Left lung (tissue), 10 donors: ENCODE data around the gene TIMM13. TPM values are rescaled to one million over a fixed set of nuclear protein-coding genes. Genes with fewer than 3 reads are reported as not detected.

ENCODE experiments used
- ATAC-seq: fragments of 200-7000 bp; cut with Tn5 transposase; one replicate; pipeline ENCODE4 v1.9.1; 2020; ENCODE audit warnings: moderate library complexity
- DNase-seq, 4 donors: peaks; one replicate each; pipeline ENCODE4 v3.0.0-alpha.2; 2013 to 2020
- H3K27ac ChIP-seq, 2 donors: fragments of 200-600 bp; sonication (generic) in 1 of 2; one replicate each; pipeline versions ENCODE4 v1.5.0 to v1.8.0; 2020 to 2021
- H3K27me3 ChIP-seq, 2 donors: fragments of 200-600 bp; sonication (generic) in 1 of 2; one replicate each; pipeline versions ENCODE4 v1.5.0 to v1.8.0; 2020 to 2021
- H3K36me3 ChIP-seq, 2 donors: fragments of 200-600 bp; sonication (generic) in 1 of 2; one replicate each; pipeline versions ENCODE4 v1.5.0 to v1.8.0; 2020 to 2021
- H3K4me1 ChIP-seq, 2 donors: fragments of 200-600 bp; one replicate each; pipeline ENCODE4 v1.8.0; 2021
- H3K4me3 ChIP-seq, 2 donors: fragments of 200-600 bp; sonication (generic) in 1 of 2; one replicate each; pipeline versions ENCODE4 v1.5.0 to v1.8.0; 2020 to 2021; ENCODE audit warnings: mild to moderate bottlenecking in 1 of 2
- H3K9me3 ChIP-seq, 2 donors: fragments of 200-600 bp; sonication (generic) in 1 of 2; one replicate each; pipeline versions ENCODE4 v1.5.0 to v1.8.0; 2020 to 2021
- CTCF ChIP-seq, 2 donors: fragments of 200-600 bp; sonication (generic) in 1 of 2; IDR thresholded peaks; one replicate each; pipeline versions ENCODE4 v1.5.0 to v1.8.0; 2021; ENCODE audit warnings: antibody characterized with exemption in 2 of 2
- intact Hi-C, 2 donors: fragments of 100-400 bp; cut with DNase I; formaldehyde crosslinking; loops; one replicate each; pipeline versions ENCODE4 v1.11.2 to v1.14.2; 2022
- polyA plus RNA-seq, 6 donors: library from polyadenylated mRNA; unstranded; fragments of 120-200 nt; gene quantifications; one replicate each; pipeline ENCODE4 v1.2.1, GENCODE V29; 2013; ENCODE audit not compliant: insufficient read length in 6 of 6
- total RNA-seq, 2 donors: library from RNA; stranded (reverse); fragmentation: NEBNext Ultra II Directional; extraction: Animal tissue kit (Norgen Biotek cat#: 25700); gene quantifications; one replicate each; pipeline ENCODE4 v1.2.1, GENCODE V29; 2021
- donor health status: DM: no; HTN: yes; CAD: no.
- donor health status: DM: no; HTN: no; CAD: no.

TIMM13 gene
- total and polyA plus RNA-seq, 8 donors = 47.6 to 98.0 (median 70.8) TPM

GRCh38 chr19:2415973-2416319, 11.4 kb downstream of the TIMM13 start:
- no peak for TF ChIP-seq CTCF (IDR thresholded peaks at IDR 0.05)
- ATAC-seq (no peak), DNase-seq (no peak)
- no peak overlapping the region for H3K4me3 ChIP-seq
- H3K36me3 ChIP-seq = peaks cover 0 to 9% of the 10 kb centered on the region in 2 donors
- no peaks in the 10 kb centered on the region for H3K9me3 ChIP-seq
- no peak overlapping the region for H3K27ac ChIP-seq
- no peaks in the 10 kb centered on the region for H3K27me3 ChIP-seq
- intact Hi-C loops = no loop called here
- H3K4me1 ChIP-seq = no peaks in the 10 kb centered on the region

GRCh38 chr19:2415281-2415972, 12.0 kb downstream of the TIMM13 start:
- Histone ChIP-seq H3K9me3 (no peaks in the 10 kb centered on the region), H3K27me3 (peaks cover 0 to under 1% of the 10 kb centered on the region in 2 donors), H3K36me3 (peaks cover 0 to 9% of the 10 kb centered on the region in 2 donors), H3K4me1 (no peaks in the 10 kb centered on the region), H3K4me3 (no peak overlapping the region), H3K27ac (no peak overlapping the region)
- intact Hi-C loops = no loop called here
- no peak for DNase-seq
- no peak for ATAC-seq
- TF ChIP-seq CTCF (IDR thresholded peaks at IDR 0.05) = no peak

DNA sequence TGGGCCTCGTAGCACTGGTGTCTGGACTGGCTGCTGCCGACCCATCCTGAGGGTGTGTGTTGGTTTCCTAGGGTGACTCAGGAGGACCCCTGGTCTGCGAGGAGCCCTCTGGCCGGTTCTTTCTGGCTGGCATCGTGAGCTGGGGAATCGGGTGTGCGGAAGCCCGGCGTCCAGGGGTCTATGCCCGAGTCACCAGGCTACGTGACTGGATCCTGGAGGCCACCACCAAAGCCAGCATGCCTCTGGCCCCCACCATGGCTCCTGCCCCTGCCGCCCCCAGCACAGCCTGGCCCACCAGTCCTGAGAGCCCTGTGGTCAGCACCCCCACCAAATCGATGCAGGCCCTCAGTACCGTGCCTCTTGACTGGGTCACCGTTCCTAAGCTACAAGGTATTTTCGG, 13.8 kb downstream of the TIMM13 start:
- Histone ChIP-seq H3K9me3 (no peaks in the 10 kb centered on the region), H3K27ac (no peak overlapping the region), H3K27me3 (peaks cover 0 to 15% of the 10 kb centered on the region in 2 donors), H3K4me1 (no peaks in the 10 kb centered on the region), H3K36me3 (peaks cover 0 to 9% of the 10 kb centered on the region in 2 donors), H3K4me3 (no peak overlapping the region)
- DNase-seq = no peak
- no peak for TF ChIP-seq CTCF (IDR thresholded peaks at IDR 0.05)
- ATAC-seq = no peak
- intact Hi-C loops = no loop called here

DNA sequence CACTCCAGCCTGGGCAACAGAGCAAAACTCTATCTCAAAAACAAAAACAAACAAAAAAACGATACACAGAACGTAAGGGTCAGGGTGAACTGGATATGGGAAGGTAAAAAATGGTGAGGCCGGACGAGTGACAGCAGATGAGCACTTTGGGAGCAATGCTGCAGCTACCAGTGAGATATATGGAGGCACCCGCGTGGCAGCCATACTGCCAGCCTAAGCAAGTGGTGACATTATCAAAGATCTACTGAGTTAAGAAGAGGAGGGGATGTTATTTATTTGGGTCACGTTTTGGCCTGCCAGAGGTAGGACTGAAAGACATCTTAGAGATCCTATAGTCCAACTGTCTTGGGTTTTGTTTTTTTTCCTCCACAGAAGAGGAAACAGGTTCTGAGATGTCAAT, 14.2 kb downstream of the TIMM13 start:
- peaks cover 0 to 19% of the 10 kb centered on the region in 2 donors for H3K27me3 ChIP-seq
- ATAC-seq = no peak
- no peaks in the 10 kb centered on the region for H3K9me3 ChIP-seq
- no peak overlapping the region for H3K27ac ChIP-seq
- no peak overlapping the region for H3K4me3 ChIP-seq
- H3K36me3 ChIP-seq = peaks cover 0 to 9% of the 10 kb centered on the region in 2 donors
- DNase-seq = no peak
- intact Hi-C loops = no loop called here
- no peak for TF ChIP-seq CTCF (IDR thresholded peaks at IDR 0.05)
- H3K4me1 ChIP-seq = no peaks in the 10 kb centered on the region

DNA sequence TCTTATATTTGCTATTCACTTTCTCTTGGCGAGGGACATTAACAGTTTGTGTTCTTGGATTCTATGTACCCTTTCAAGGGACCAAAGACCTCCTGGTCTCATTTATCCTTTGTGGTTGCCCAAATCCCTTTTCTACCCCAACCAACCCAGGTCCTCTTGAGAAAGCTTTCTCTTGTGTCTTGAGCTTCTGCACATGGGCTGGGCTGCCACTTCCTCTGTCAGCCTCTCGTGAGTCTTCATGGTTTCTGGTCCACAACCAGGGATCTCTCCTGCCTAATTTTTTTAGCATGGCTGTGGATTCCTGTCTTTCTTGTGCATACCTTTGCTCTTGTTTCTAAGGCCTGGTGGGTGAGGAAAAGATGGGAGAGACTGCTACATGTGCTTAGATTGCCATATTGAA, 14.9 kb downstream of the TIMM13 start:
- Histone ChIP-seq H3K4me3 (no peak overlapping the region), H3K27me3 (peaks cover 0 to 25% of the 10 kb centered on the region in 2 donors), H3K27ac (no peak overlapping the region), H3K36me3 (peaks cover 0 to 9% of the 10 kb centered on the region in 2 donors), H3K9me3 (no peaks in the 10 kb centered on the region), H3K4me1 (no peaks in the 10 kb centered on the region)
- no peak for DNase-seq
- TF ChIP-seq CTCF (IDR thresholded peaks at IDR 0.05) = no peak
- no peak for ATAC-seq
- intact Hi-C loops = no loop called here
